DND-41 (cell line): ENCODE data around the gene OR2B6.

Source experiments
- CTCF ChIP-seq: IDR thresholded peaks from 2 replicates; pipeline ENCODE4 v1.5.1; 2012; ENCODE audit warnings: borderline replicate concordance, low read length, moderate library complexity, mild to moderate bottlenecking; ENCODE audit not compliant: poor library complexity, severe bottlenecking; ENCODE audit errors: extremely low read depth
- EZH2 ChIP-seq: IDR thresholded peaks from 3 replicates; pipeline ENCODE4 v1.6.1; 2012; ENCODE audit warnings: borderline replicate concordance, low read depth, mild to moderate bottlenecking, moderate library complexity, low read length, inconsistent platforms; ENCODE audit not compliant: severe bottlenecking

- TF ChIP-seq CTCF = no peak
- TF ChIP-seq EZH2 = no peak
Observed at GRCh38 chr6:28003661-28004060, 46.6 kb downstream of the OR2B6 start.
